SU-DHL-6 (cell line): Measurements from ENCODE around the gene MARCHF3.

ENCODE experiments used
- H2AFZ ChIP-seq: fragments of 200-600 bp; sonication (generic); 2 replicates; pipeline ENCODE4 v1.6.1; 2014; ENCODE audit warnings: low read depth, mild to moderate bottlenecking, moderate library complexity, mixed read lengths, antibody characterized with exemption, low read length; ENCODE audit not compliant: severe bottlenecking
- H3F3A ChIP-seq: fragments of 200-600 bp; shearing (Covaris generic); 2 replicates; pipeline ENCODE4 v1.6.0; 2016; ENCODE audit warnings: antibody characterized with exemption, mild to moderate bottlenecking; ENCODE audit not compliant: insufficient read depth
- H3K27ac ChIP-seq: fragments of 200-600 bp; sonication (generic); 2 replicates; pipeline ENCODE4 v1.5.1; 2016; ENCODE audit warnings: low read depth, mild to moderate bottlenecking, low read length, moderate library complexity, mixed read lengths
- H3K27me3 ChIP-seq: fragments of 200-600 bp; sonication (generic), shearing (Covaris generic); 2 replicates; pipeline ENCODE4 v1.6.0; 2014; ENCODE audit warnings: mild to moderate bottlenecking, low read length
- H3K36me3 ChIP-seq: fragments of 200-600 bp; sonication (generic); 2 replicates; pipeline ENCODE4 v1.6.1; 2014; ENCODE audit warnings: mild to moderate bottlenecking, low read length, mixed read lengths
- H3K4me2 ChIP-seq: fragments of 300-600, 200-600 bp; shearing (Covaris generic), sonication (generic); 2 replicates; pipeline ENCODE4 v1.6.0; 2014; ENCODE audit warnings: low read length, low read depth, mild to moderate bottlenecking; ENCODE audit not compliant: poor library complexity, severe bottlenecking
- H3K4me3 ChIP-seq: fragments of 200-600 bp; sonication (generic); 2 replicates; pipeline ENCODE4 v1.5.1; 2014; ENCODE audit warnings: antibody characterized with exemption, low read length, mild to moderate bottlenecking, mixed read lengths; ENCODE audit not compliant: insufficient read depth, poor library complexity, severe bottlenecking
- H3K79me2 ChIP-seq: fragments of 200-600 bp; sonication (generic); 2 replicates; pipeline ENCODE4 v1.6.1; 2014; ENCODE audit warnings: mild to moderate bottlenecking, low read length, moderate library complexity; ENCODE audit not compliant: insufficient read depth
- H3K9ac ChIP-seq: fragments of 200-600 bp; sonication (generic); 2 replicates; pipeline ENCODE4 v1.7.0; 2014; ENCODE audit warnings: mild to moderate bottlenecking, low read length
- H3K9me2 ChIP-seq: fragments of 200-600 bp; sonication (generic); replicated peaks from 2 replicates; pipeline ENCODE4 v1.6.1; 2014; ENCODE audit warnings: low read length; ENCODE audit not compliant: insufficient read depth
- H3K9me3 ChIP-seq: fragments of 200-600 bp; sonication (generic); 2 replicates; pipeline ENCODE4 v1.6.1; 2014; ENCODE audit warnings: low read length, mixed read lengths; ENCODE audit not compliant: insufficient read depth
- H4K20me1 ChIP-seq: fragments of 200-600 bp; sonication (generic); 2 replicates; pipeline ENCODE4 v1.6.1; 2014; ENCODE audit warnings: low read depth, mild to moderate bottlenecking, antibody characterized with exemption, low read length, moderate library complexity, mixed read lengths
- EZH2phosphoT487 ChIP-seq: fragments of 200-600 bp; sonication (generic), shearing (Covaris generic); conservative IDR thresholded peaks from 2 replicates; pipeline ENCODE4 v1.6.1; 2018; ENCODE audit warnings: mild to moderate bottlenecking, antibody characterized with exemption, low read length, moderate library complexity, mixed read lengths
- TF ChIP-seq, protein P1 (sequence below): fragments of 200-600 bp; sonication (generic); IDR thresholded peaks from one replicate; pipeline ENCODE4 v1.5.1; 2017; ENCODE audit warnings: antibody characterized with exemption, mild to moderate bottlenecking, low read length, moderate library complexity; ENCODE audit not compliant: insufficient read depth, poor library complexity, severe bottlenecking

The MARCHF3 gene

DNA sequence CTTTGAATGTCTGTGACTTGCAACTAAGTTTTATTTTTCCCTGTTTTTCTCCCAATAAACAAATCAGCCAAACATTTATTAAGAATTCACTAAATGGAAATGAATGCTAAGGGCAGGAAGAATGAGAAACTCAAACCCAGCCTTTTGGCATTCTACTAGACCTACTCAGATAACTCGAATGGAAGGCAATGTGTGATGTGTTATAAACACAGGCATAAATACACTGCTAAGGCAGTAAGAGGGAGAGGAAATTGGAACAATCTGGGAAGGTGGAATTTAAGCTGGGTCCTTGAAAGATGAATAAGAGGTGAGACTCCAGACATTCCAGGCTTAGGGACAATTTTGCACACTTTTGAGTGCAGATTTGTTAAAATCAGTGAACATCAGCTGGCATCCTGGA is 34.7 kb downstream of the MARCHF3 start:
- H3F3A ChIP-seq, result no peaks in the 10 kb centered on the region
- H3K4me3 ChIP-seq, result no peak overlapping the region
- H3K79me2 ChIP-seq, result no peaks in the 10 kb centered on the region
- H2AFZ ChIP-seq, result no peak overlapping the region
- no peak overlapping the region for H3K27ac ChIP-seq
- H3K4me2 ChIP-seq, result no peak overlapping the region
- no peaks in the 10 kb centered on the region for H3K36me3 ChIP-seq
- no peaks in the 10 kb centered on the region for H3K27me3 ChIP-seq
- H3K9ac ChIP-seq, result no peak overlapping the region
- no peaks in the 10 kb centered on the region for H3K9me2 ChIP-seq
- H4K20me1 ChIP-seq, result no peaks in the 10 kb centered on the region
- no peaks in the 10 kb centered on the region for H3K9me3 ChIP-seq
- no peak for TF ChIP-seq EZH2phosphoT487
- TF ChIP-seq, protein P1, sequence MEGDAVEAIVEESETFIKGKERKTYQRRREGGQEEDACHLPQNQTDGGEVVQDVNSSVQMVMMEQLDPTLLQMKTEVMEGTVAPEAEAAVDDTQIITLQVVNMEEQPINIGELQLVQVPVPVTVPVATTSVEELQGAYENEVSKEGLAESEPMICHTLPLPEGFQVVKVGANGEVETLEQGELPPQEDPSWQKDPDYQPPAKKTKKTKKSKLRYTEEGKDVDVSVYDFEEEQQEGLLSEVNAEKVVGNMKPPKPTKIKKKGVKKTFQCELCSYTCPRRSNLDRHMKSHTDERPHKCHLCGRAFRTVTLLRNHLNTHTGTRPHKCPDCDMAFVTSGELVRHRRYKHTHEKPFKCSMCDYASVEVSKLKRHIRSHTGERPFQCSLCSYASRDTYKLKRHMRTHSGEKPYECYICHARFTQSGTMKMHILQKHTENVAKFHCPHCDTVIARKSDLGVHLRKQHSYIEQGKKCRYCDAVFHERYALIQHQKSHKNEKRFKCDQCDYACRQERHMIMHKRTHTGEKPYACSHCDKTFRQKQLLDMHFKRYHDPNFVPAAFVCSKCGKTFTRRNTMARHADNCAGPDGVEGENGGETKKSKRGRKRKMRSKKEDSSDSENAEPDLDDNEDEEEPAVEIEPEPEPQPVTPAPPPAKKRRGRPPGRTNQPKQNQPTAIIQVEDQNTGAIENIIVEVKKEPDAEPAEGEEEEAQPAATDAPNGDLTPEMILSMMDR, result no peak

DNA sequence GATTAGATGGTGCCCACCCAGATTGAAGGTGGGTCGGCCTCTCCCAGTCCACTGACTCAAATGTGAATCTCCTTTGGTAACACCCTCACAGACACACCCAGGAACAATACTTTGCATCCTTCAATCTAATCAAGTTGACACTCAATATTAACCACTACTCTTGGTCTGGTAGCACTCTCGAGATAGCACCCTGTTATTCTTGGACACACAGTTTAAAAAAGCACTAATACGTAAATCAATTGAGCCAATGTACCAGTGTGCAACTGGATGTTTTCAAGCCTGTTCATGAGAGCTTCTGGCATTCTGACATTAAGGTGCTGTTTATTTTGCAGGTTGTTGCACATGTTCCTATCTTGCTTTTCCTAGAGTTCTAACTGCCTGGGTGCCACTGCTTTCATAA is 35.3 kb downstream of the MARCHF3 start:
- no peaks in the 10 kb centered on the region for H3F3A ChIP-seq
- no peaks in the 10 kb centered on the region for H4K20me1 ChIP-seq
- H3K79me2 ChIP-seq, result no peaks in the 10 kb centered on the region
- no peak overlapping the region for H3K27ac ChIP-seq
- H3K36me3 ChIP-seq, result no peaks in the 10 kb centered on the region
- TF ChIP-seq EZH2phosphoT487, result no peak
- TF ChIP-seq, protein P1, result no peak
- H3K9ac ChIP-seq, result no peak overlapping the region
- H3K4me2 ChIP-seq, result no peak overlapping the region
- H3K9me2 ChIP-seq, result no peaks in the 10 kb centered on the region
- no peaks in the 10 kb centered on the region for H3K27me3 ChIP-seq
- no peak overlapping the region for H2AFZ ChIP-seq
- H3K4me3 ChIP-seq, result no peak overlapping the region
- no peaks in the 10 kb centered on the region for H3K9me3 ChIP-seq

DNA sequence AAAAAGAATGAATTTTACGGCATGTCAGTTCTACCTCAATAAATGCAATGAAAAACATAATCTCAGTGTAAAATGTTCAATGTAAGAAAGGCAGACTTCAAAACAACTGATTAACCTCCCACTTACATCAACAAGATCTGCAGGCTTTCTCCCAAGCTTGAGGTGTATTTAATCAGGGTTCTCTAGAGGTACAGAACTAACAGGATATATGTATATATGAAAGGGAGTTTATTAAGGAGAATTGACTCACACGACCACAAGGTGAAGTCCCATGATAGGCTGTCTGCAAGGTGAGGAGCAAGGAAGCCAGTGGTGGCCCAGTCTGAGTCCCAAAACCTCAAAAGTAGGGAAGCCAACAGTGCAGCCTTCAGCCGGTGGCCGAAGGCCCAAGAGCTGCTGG is 35.9 kb downstream of the MARCHF3 start:
- H3K79me2 ChIP-seq, result no peaks in the 10 kb centered on the region
- H3K9me2 ChIP-seq, result no peaks in the 10 kb centered on the region
- H3K4me2 ChIP-seq, result no peak overlapping the region
- H4K20me1 ChIP-seq, result no peaks in the 10 kb centered on the region
- no peaks in the 10 kb centered on the region for H3K27me3 ChIP-seq
- H2AFZ ChIP-seq, result no peak overlapping the region
- H3K9me3 ChIP-seq, result no peaks in the 10 kb centered on the region
- H3K9ac ChIP-seq, result no peak overlapping the region
- H3K27ac ChIP-seq, result no peak overlapping the region
- H3K4me3 ChIP-seq, result no peak overlapping the region
- no peaks in the 10 kb centered on the region for H3K36me3 ChIP-seq
- H3F3A ChIP-seq, result no peaks in the 10 kb centered on the region
- TF ChIP-seq, protein P1, result no peak
